ENCODE data around the gene OPTC.
A peak's percentile ranks its signal among the peaks of the same experiment; 100 is the strongest.

OPTC gene

GRCh38 chr1:203459671-203460201, 34.2 kb upstream of the OPTC start:
- H3K27ac ChIP-seq: no peak overlapping the region

GRCh38 chr1:203461717-203462116, 32.2 kb upstream of the OPTC start:
- no peak for DNase-seq (ENCODE audit: low spot score)
- TF ChIP-seq CTCF (IDR thresholded peaks at IDR 0.05): no peak
- H3K27ac ChIP-seq: no peak overlapping the region
- no peak overlapping the region for H3K4me3 ChIP-seq

More at GRCh38 chr1:203459671-203460201, 34.2 kb upstream of the OPTC start:
- no peak for TF ChIP-seq CTCF (IDR thresholded peaks at IDR 0.05)
- no peak overlapping the region for H3K4me3 ChIP-seq
- DNase-seq (ENCODE audit: low spot score): no peak

GRCh38 chr1:203462143-203462542, 31.8 kb upstream of the OPTC start:
- no peak for TF ChIP-seq CTCF (IDR thresholded peaks at IDR 0.05)
- peak overlapping the region in 1 of 2 donors; percentile 42 for H3K27ac ChIP-seq
- no peak for DNase-seq (ENCODE audit: low spot score)
- H3K4me3 ChIP-seq: no peak overlapping the region

- peak; percentile 85 for DNase-seq (ENCODE audit: low spot score)
- TF ChIP-seq CTCF (IDR thresholded peaks at IDR 0.05): no peak
- Histone ChIP-seq H3K4me3 (no peak overlapping the region), H3K27ac (peak overlapping the region; percentile 81 to 92)
Observed at GRCh38 chr1:203462878-203463277, 31.1 kb upstream of the OPTC start.

GRCh38 chr1:203463469-203464062, 30.4 kb upstream of the OPTC start:
- Histone ChIP-seq H3K4me3 (no peak overlapping the region), H3K27ac (peak overlapping the region; percentile 81 to 92)
- peak; percentile 74 for DNase-seq (ENCODE audit: low spot score)
- TF ChIP-seq CTCF (IDR thresholded peaks at IDR 0.05): no peak

GRCh38 chr1:203464226-203464625, 29.7 kb upstream of the OPTC start:
- H3K4me3 ChIP-seq: no peak overlapping the region
- H3K27ac ChIP-seq: peak overlapping the region; percentile 81 to 92
- TF ChIP-seq CTCF (IDR thresholded peaks at IDR 0.05): no peak
- peak; percentile 79 for DNase-seq (ENCODE audit: low spot score)

- Histone ChIP-seq H3K27ac (peak overlapping the region; percentile 81 to 92), H3K4me3 (no peak overlapping the region)
- no peak for TF ChIP-seq CTCF (IDR thresholded peaks at IDR 0.05)
- peak; percentile 75 for DNase-seq (ENCODE audit: low spot score)
Observed at GRCh38 chr1:203464743-203465142, 29.2 kb upstream of the OPTC start.

All from coronary artery (tissue), 2 donors.